HG03060 (cell line): ENCODE measurements around the gene IER2.
"Not testable (repeated sequence)": the region's sequence is repeated elsewhere in the genome, so short reads cannot be mapped to it uniquely, and the experiment has no call there.

Experiments
- ATAC-seq: cut with Tn5 transposase; IDR thresholded peaks from one replicate; pipeline ENCODE4 v1.9.1; 2021; ENCODE audit warnings: low read depth, moderate number of reproducible peaks; ENCODE audit not compliant: unreplicated experiment

Gene IER2

DNA sequence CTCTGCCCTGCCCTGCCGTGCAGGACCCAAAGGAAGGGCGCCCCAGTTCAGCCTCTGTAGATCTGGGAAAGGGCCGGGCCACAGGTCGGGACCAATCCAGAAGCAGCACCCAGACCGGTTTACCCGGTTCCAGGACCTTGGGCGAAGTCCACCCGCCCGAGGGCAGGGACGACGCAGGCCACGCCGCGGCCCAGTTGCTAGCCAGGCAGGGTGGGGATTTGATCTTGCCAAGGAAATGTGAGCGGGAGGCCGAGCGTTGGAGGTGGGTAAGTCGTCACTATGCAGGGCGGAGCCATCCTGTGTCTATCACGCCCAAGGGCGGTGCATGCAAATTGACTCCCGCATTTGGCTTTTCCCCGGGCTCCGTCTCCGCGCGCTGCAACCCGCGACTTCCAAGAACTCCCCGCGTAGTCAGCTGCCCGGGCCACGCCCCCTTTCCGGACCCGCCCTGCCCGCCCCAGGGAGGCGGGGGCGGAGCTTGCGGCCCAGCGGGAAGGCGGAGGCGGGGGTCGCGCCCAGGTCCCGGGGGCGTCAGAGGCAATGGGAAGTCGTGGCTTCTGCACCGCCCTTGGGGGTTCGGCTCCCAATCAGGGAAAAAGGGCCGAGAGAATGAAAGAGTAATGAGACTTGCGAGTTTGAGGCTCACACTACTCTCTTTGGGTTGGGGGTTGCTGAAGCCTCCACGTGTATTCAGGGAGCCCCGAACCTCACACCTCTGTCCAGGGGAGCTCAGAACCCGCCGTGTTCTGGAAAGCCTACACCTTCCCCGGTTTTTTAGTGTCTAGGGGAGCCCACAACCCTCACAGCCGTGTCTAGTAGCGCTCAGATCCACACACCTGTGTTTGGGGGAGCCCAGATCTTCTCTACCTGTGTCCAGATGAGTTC lies 12.8 kb downstream of the IER2 start:
- ATAC-seq: no peak

DNA sequence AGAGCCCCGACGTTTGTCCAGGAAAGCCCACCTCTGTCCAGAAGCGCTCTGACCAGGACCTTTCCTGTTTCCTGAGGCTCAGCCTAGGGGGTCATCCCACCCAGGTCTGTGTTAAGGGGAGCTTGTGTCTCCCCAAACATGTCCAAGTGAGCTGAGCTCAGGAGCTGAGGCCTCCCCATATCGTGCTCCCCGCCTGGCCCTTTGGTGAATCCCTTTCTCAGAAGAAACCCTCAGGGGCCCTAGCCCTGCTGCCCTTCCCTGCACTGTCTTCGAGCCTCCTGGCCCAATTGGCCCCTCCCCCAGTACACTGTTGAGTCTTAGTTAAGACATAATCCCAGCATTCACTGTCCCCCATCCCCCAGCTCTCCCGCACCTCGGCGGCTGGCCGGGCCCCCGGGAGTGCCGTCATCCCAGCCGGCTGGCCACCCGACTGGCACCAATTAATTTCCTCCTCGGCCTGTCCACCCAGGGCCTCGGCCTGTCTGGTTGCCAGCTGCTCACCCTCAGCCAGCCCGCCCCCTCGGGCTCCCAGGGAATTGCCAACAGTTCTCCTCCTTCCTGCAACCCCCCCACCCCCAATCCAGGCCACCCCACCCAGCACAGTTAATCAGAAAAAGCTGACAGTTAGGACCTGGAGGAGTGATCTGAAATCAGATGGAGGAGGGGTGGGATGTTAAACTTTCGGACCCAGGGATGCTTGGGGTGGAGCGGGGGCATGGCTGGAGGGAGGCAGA lies 13.6 kb downstream of the IER2 start:
- ATAC-seq: no peak

DNA sequence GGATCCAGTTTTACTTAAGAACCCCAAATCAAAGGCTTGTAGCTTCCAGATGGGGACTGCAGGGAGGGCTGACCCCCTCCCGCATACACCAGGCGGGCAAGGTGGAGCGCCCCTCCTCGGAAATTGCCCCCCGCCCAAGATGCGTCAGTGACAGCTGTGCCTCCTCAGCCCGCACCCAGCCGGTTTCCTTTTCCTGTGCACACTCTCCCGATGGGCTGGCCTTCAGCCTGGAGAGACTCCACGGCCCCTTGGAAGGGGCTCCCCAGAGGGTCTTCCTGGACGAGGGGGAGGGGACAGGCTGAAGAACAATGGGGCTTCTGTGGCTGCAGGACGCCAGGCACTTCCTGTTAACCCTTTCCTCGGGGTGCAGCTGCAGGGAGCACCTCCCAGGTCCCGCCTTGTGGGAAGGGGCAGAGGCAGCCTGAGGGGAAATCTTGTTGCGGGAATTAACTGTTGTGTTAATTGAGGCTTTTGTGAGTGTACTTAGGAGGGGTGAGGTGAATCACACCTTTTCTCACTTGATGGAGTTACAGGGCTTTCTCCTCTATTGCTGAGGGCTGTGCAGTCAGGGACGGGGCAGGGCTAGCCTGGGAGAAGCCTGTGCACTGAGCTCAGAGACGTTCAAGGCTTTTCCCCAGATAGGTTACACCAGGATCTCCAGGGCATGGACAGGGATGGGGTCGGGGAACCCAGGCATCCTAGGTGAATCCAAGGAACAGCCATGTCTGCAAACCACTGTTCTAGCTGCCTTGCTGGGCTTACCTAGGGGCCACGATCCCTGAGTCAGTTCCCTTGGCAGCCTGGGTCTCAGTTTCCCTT lies 14.3 kb downstream of the IER2 start:
- no peak for ATAC-seq

DNA sequence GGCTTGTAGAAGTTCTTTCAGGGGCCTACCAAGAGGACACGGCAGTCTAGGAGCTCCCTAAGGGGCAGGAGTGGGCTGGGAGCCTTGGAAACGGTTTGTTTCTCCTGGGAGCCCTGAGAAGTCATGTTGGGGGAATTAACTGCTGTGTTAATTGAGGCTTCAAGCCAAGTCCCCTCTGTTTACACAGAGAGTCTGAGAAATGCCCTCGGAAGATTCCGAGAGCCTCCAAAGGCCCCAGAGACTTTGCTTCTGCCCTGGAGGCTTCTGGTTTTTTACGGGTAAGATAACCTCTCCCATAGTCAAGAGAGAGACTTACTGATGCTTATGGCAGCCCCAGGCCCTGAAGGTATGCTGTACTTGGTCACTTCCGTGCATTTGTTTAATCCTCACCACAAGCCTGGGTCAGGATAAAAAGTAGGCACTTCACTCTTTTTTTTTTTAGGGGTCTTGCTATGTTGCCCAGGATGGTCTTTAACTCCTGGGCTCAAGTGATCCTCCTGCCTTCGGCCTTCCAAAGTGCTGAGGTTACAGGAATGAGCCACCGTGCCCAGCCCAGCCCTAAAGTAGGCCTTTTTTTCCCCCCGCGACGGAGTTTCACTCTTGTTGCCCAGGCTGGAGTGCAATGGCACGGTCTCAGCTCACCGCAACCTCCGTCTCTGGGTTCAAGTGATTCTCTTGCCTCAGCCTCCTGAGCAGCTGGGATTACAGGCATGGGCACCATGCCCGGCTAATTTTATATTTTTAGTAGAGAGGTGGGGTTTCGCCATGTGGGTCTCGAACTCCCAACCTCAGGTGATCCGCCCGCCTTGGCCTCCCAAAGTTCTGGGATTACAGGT lies 15.2 kb downstream of the IER2 start:
- ATAC-seq: no peak

DNA sequence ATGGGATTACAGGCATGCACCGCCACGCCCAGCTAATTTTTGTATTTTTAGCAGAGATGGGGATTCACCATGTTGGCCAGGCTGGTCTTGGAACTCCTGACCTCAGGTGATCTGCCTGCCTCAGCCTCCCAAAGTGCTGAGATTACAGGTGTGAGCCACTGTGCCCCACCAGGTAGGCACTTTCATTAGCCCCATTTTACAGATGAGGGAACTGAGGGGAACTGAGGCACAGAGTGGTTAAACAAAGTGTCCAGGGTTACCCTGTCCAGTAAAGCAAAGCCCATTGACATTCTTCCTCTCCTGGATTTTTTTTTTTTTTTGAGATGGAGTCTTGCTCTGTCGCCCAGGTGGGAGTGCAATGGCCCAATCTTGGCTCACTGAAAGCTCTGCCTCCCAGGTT lies 15.9 kb downstream of the IER2 start:
- not testable (repeated sequence) for ATAC-seq

DNA sequence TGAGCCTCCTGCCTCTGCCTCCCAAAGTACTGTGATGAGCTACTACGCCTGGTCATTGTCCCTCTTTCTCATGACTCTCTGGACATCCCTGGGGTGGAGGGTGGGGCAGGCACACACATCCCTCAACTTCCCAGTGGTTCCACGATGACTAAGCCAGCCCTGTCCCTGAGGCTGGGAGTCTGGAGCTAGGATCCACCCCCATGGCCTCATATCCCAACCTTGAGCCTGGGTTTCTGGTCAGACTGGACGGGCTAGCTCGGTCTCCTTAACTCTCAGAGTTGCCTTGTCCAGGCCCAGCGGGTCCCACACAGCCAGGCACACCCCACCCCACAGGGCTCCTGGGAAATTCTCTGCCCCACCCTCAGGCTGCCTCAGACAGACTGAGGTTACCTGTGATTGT lies 19.6 kb downstream of the IER2 start:
- ATAC-seq: no peak

DNA sequence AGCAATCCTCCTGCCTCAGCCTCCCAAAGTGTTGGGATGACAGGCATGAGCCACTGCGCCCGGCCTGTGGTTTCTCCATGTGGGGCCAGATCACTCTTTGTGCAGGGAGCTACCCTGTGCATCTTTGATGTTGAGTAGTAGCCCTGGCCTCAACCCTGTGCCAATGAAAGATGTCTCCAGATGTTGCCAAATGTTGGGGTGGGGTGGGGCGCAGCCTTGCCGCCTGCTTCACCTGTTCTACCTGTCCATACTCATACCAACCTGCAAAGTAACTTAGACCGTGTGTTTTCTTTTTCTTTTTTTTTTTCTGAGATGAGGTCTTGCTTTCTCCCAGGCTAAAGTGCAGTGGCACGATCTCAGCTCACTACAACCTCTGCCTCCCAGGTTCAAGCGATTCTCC lies 20.9 kb downstream of the IER2 start:
- ATAC-seq: no peak

DNA sequence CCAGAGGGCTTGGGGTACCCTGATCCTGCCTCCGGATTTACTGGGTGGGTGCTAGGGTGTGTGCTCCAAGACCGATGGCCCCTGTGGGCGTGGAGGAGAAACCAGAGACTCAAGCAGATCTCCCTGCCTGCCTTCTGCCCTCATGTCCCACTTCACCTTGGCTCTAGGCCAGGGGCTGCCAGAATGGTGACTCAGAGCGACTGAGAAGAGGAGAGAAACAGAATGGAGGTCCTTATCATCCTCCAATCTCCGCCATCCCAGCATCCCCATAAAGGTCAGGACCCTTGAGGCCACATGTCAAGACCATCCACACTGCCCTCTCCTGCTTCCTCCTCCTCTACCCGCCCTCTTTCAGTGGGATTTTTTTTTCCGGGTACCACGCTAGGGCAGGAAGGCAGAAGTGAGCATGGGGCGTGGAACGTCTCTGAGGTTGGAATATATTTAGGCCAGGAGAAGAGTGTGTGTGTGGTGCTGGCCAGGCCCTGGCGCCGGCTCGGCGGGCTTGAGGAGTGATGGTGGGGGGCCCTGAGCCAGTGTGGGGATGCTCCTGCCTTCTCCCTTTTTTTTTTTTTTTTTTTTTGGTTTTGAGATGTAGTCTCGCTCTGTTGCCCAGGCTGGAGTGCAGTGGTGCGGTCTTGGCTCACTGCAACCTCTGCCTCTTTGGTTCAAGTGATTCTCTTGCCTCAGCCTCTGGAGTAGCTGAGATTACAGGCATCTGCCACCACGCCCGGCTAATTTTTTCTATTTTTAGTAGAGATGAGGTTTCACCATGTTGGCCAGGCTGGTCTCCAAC lies 22.3 kb downstream of the IER2 start:
- ATAC-seq: no peak

DNA sequence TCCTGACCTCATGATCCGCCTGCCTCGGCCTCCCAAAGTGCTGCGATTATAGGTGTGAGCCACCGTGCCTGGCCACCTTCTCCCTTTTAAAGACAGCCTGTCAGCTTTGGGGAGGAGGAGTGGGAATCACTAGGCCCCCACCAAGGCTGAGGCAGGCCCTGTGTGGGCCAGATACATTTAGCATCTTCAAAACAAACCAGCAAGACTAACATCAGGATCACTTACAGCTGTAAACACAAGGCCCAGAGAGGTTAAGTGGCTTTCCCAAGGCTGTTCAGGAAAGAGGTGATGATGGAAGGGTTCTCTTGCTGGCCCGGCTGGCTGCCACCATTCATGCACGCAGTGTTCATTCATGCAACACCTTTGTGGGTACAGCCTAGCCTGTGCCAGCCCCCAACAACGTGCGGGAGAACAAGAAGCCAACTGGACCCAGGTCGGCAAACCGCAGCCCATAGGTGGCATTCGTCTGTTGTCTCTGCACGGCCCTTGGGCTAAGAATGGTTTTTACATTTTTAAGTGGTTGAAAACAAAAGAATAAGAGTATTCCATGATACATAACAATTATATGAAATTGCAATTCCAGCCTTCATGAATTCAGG lies 23.0 kb downstream of the IER2 start:
- no peak for ATAC-seq

DNA sequence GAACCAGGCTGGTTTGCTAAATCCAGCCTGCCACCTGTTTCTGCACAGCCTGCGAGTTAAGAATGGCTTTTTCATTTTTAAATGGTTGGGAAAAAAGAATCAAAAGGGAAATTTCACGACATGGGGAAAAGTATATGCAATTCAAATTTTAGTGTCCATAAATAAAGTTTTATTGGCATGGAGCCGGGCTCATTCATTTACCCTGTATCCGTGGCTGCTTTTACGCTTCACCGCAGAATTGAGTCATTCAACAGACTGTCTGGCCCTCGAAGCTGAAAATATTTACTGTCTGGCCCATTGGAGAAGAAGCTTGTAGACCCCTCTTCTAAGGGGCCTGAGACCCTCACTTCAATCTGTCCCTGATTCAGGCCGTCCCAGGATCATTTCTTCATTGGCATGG lies 26.1 kb downstream of the IER2 start:
- ATAC-seq: no peak

DNA sequence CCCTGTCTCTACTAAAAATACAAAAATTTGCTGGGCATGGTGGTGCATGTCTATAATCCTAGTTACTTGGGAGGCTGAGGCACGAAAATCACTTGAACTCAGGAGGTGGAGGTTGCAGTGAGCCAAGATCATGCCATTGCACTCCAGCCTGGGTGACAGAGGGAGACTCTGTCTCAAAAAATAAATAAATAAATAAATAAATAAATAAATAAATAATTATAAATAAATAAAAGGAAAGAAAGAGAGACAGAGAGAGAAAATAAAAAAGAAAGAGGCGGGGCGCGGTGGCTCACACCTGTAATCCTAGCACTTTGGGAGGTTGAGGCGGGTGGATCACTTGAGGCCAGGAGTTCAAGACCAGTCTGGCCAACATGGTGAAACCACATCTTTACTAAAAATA lies 27.4 kb downstream of the IER2 start:
- ATAC-seq: not testable (repeated sequence)

DNA sequence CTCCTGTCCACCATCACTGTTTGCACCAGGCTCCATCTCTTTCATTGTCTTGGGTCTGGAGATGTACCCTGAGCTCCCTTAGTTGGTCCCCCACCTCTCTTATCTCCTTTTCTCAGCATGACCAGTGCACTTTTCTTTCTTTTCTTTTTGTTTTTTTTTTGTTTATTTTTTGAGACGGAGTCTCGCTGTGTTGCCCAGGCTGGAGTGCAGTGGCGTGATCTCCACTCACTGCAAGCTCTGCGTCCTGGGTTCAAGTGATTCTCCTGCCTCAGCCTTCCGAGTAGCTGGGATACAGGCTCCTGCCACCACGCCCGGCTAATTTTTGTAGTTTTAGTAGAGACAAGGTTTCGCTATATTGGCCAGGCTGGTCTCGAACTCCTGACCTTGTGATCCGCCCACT lies 28.1 kb downstream of the IER2 start:
- ATAC-seq: not testable (repeated sequence)

DNA sequence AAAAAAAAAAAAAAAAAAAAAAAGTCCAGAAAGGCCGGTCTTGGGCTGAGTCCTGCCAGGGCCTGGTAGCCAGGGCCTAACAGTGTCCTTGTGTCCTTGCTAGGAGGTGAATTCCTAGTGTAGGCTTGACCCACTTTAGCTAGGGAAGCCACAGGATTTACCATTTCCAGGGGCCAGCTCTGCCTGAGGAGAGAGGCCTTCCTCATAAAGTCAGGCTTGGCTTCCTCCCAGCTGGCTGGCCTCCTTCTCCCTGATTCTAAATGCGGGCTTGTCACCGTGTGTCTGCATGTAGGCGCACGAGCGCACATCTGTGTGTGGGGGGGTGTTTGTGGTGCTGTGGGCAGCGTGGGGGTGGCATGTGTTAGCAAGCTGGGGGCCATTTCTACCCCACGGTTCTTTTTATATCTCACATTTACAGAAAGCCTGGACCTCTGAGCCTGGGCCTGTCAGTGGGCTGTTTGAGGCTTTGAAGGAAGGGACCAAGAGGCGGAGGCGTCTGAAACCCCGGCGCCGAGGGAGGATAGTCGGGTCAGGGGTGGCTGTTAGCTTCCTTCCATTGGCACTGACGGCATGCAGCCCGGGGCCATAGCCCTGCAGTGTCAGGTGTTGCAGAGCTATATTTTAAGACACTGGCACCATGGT lies 31.7 kb downstream of the IER2 start:
- no peak for ATAC-seq

DNA sequence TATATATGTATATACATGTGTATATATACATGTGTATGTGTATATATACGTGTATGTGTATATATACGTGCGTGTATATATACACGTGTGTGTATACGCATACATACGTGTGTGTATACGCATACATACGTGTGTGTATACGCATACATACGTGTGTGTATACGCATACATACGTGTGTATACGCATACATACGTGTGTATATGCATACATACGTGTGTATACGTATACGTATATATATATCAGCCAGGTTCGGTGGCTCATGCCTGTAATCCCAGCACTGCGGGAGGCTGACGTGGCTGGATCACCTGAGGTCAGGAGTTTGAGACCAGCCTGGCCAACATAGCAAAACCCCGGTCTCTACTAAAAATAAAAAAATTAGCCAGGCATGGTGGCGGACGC lies 34.7 kb downstream of the IER2 start:
- ATAC-seq: not testable (repeated sequence)

DNA sequence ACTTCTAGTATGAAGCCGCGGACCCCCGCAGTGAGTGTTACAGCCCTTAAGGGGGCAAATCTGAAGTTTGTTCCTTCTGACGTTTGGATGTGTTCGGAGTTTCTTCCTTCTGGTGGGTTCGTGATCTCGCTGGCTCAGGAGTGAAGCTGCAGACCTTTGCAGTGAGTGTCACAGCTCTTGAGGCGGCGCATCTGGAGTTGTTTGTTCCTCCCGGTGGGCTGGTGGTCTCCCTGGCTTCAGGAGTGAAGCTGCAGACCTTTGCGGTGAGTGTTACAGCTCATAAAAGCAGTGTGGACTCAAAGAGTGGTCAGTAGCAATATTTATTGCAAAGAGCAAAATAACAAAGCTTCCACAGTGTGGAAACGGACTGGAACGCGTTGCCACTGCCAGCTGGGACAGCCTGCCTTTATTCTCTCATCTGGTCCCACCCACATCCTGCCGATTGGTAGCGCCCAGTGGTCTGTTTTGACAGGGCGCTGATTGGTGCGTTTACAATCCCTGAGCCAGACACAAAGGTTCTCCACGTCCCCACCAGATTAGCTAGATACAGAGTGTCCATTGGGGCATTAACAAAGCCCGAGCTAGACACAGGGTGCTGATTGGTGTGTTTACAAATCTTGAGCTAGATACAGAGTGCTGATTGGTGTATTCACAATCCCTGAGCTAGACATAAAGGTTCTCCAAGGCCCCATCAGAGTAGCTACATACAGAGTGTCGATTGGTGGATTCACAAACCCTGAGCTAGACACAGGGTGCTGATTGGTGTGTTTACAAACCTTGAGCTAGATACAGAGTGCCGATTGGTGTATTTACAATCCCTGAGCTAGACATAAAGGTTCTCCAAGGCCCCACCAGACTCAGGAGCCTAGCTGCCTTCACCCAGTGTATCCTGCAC lies 35.8 kb downstream of the IER2 start:
- not testable (repeated sequence) for ATAC-seq

DNA sequence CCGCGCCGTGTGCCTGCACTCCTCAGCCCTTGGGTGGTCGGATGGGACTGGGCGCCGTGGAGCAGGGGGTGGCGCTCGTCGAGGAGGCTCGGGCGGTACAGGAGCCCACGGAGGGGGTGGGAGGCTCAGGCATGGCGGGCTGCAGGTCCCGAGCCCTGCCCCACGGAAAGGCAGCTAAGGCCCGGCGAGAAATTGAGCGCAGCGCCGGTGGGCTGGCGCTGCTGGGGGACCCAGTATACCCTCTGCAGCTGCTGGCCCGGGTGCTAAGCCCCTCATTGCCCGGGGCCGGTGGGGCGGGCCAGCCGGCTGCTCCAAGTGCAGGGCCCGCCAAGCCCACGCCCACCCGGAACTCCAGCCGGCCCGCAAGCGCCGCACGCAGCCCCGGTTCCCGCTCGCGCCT lies 36.5 kb downstream of the IER2 start:
- ATAC-seq: not testable (repeated sequence)

DNA sequence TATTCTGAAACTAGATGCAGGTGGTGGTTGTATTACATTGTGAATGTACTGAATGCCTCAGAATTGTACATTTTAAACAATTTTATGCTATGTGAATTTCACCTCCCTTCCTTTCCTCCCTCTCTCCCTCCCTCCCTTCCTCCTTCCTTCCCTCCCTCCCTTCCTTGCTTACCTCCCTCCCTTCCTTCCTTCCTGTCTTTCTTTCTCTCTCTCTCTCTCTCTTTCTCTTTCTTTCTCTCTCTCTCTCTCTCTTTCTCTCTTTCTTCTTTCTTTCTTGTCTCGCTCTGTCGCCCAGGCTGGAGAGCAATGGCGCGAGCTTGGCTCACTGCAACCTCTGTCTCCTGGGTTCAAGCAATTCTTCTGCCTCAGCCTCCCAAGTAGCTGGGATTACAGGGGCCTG lies 37.2 kb downstream of the IER2 start:
- no peak for ATAC-seq

DNA sequence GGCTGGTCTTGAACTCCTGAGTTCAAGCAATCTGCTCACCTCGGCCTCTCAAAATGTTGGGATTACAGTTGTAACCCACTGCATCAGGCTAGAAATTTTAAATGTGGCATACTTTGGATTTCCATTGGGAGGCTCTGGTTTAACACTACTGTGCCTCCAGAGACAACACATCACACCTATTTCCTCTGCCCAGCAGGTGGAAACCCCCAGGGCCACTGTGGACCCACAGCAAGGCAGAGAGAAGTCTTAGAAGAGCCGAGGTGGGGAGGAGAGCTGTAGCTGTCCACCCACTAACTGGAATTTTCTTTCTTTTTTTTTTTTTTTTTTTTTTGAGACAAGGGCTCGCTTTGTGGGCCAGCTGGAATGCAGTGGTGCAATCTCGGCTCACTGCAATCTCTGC lies 39.4 kb downstream of the IER2 start:
- no peak for ATAC-seq
